Testis (tissue), 3 donors: ENCODE measurements around the gene TCHHL1. TPM values are rescaled to one million over a fixed set of nuclear protein-coding genes. Genes with fewer than 3 reads are reported as not detected.

Experiments used
- DNase-seq: peaks from one replicate; pipeline ENCODE4 v3.0.0-alpha.2; 2019
- H3K27ac ChIP-seq, 2 donors: fragments of 200-600 bp; sonication (generic); one replicate each; pipeline ENCODE4 v1.5.1; 2019
- H3K27me3 ChIP-seq: fragments of 200-600 bp; sonication (generic); one replicate; pipeline ENCODE4 v1.5.1; 2019
- H3K36me3 ChIP-seq: fragments of 200-600 bp; sonication (generic); one replicate; pipeline ENCODE4 v1.5.1; 2017; ENCODE audit warnings: low read depth; ENCODE audit errors: missing control alignments
- H3K4me1 ChIP-seq: fragments of 200-600 bp; sonication (generic); one replicate; pipeline ENCODE4 v1.5.1; 2019
- H3K4me3 ChIP-seq, 2 donors: fragments of 200-600 bp; sonication (generic); one replicate each; pipeline ENCODE4 v1.5.1; 2017 to 2019
- H3K9me3 ChIP-seq: fragments of 200-600 bp; sonication (generic); one replicate; pipeline ENCODE4 v1.5.1; 2017
- POLR2A ChIP-seq: fragments of 450-650 bp; IDR thresholded peaks from one replicate; pipeline ENCODE4 v1.6.1; 2017; ENCODE audit warnings: antibody characterized with exemption, mild to moderate bottlenecking, moderate library complexity
- WGBS, 2 donors: methylation state at CpG; one replicate each; pipeline ENCODE4 v1.1.5; 2018; 5-methylcytosine and 5-hydroxymethylcytosine counted together
- intact Hi-C: fragments of 100-400 bp; cut with DNase I; formaldehyde crosslinking; loops from one replicate; pipeline ENCODE4 v1.15.1; 2023; ENCODE audit warnings: low total_unique reads
- polyA plus RNA-seq: library from polyadenylated mRNA; stranded (reverse); fragments of 350-450 nt; fragmentation: Illumina TruSeq; extraction: RNeasy Lipid Tissue Mini Kit (QIAGEN cat#74804); gene quantifications from one replicate; pipeline ENCODE4 v1.2.3, GENCODE V29; 2014; ENCODE audit warnings: low read depth, low replicate concordance; ENCODE audit not compliant: insufficient read depth
- total RNA-seq, 2 donors: library from RNA; depleted of rRNA; stranded (reverse); fragments of >200 nt; gene quantifications; one replicate each; pipeline ENCODE4 v1.2.3, GENCODE V29; 2016
- TF ChIP-seq, protein P1 (sequence below), 3 experiments: fragments of 450-650 bp in 2 of 3; fragments of 200-600 bp in 1 of 3; sonication (generic) in 1 of 3; IDR thresholded peaks; one replicate each; pipeline ENCODE4 v1.5.1; 2016 to 2019; ENCODE audit warnings: antibody characterized with exemption in 3 of 3, mild to moderate bottlenecking in 2 of 3, moderate library complexity in 1 of 3

TCHHL1 gene
- total and polyA plus RNA-seq, 3 donors from 2014 or later, result 0.12 TPM; not detected in 2

DNA sequence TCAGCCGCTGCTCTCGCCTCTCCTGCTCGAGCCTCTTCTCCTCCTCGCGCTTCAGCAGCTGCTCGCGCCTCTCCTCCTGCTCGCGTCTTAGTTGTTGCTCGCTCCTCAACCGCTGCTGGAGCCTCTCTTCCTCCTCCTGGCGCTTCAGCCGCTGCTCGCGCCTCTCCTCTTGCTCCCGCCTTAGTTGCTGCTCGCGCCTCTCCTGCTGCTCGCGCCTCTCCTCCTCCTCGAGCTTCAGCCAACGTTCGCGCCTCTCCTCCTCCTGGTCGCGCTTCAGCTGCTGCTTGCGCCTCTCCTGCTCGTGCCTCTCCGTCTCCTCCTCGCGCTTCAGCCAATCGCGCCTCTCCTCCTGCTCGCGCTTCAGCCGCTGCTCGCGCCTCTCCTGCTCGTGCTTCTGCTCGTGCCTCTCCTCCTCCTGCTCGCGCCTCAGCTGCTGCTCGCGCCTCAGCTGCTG is 22.7 kb upstream of the TCHHL1 start:
- Histone ChIP-seq H3K4me1 (peaks cover 11% of the 10 kb centered on the region), H3K27ac (no peak overlapping the region), H3K36me3 (no peaks in the 10 kb centered on the region), H3K9me3 (no peaks in the 10 kb centered on the region), H3K4me3 (peak overlapping the region; percentile 10 to 53), H3K27me3 (no peaks in the 10 kb centered on the region)
- DNase-seq, result peak; percentile 52
- intact Hi-C loops, result no loop called here
- TF ChIP-seq, protein P1, sequence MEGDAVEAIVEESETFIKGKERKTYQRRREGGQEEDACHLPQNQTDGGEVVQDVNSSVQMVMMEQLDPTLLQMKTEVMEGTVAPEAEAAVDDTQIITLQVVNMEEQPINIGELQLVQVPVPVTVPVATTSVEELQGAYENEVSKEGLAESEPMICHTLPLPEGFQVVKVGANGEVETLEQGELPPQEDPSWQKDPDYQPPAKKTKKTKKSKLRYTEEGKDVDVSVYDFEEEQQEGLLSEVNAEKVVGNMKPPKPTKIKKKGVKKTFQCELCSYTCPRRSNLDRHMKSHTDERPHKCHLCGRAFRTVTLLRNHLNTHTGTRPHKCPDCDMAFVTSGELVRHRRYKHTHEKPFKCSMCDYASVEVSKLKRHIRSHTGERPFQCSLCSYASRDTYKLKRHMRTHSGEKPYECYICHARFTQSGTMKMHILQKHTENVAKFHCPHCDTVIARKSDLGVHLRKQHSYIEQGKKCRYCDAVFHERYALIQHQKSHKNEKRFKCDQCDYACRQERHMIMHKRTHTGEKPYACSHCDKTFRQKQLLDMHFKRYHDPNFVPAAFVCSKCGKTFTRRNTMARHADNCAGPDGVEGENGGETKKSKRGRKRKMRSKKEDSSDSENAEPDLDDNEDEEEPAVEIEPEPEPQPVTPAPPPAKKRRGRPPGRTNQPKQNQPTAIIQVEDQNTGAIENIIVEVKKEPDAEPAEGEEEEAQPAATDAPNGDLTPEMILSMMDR (IDR thresholded peaks at IDR 0.05), result no peak
- 1 to 3% methylated on average over 38 to 44 of the region's 44 CpGs for WGBS, 2 donors

- Histone ChIP-seq H3K4me1 (peaks cover 11% of the 10 kb centered on the region), H3K4me3 (peak overlapping the region; percentile 10 to 53), H3K27me3 (no peaks in the 10 kb centered on the region), H3K9me3 (no peaks in the 10 kb centered on the region), H3K27ac (peak overlapping the region in 1 of 2 donors; percentile 39), H3K36me3 (no peaks in the 10 kb centered on the region)
- DNase-seq, result peak; percentile 41
- intact Hi-C loops, result no loop called here
- WGBS, 2 donors, result 1% methylated on average over 58 to 60 of the region's 60 CpGs
- no peak for TF ChIP-seq POLR2A
- TF ChIP-seq, protein P1 (IDR thresholded peaks at IDR 0.05), result no peak
These were observed 22.1 kb upstream of the TCHHL1 start for GRCh38 chr1:152110860-152111514.

DNA sequence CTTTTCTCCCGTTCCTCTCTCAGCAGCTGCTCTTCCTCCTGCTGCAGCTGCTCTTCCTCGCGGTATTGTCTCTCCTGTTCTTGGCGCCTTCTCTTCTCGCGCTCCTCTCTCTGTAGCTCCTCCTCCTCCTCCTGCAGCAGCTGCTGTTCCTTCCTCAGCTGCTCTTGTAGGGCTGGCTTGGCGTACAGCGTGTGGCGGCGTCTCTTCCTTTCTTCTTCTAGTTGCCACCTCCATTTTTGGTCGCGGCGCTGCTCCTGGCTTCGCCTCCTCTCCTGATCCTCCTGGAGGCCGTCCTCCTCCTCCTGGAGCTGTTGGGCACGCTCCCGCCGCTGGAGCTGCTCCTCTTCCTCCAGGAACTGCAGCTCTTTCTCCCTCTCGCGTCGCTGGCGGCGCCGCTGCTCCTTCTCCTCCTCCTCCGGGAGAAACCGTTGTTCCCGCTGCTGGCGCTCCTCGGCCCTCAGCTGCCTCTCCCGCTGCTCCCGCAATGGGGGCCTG is 21.5 kb upstream of the TCHHL1 start:
- DNase-seq, result peak; percentile 40
- Histone ChIP-seq H3K27ac (peak overlapping the region in 1 of 2 donors; percentile 39), H3K4me3 (peak overlapping the region; percentile 10 to 53), H3K9me3 (no peaks in the 10 kb centered on the region), H3K36me3 (no peaks in the 10 kb centered on the region), H3K4me1 (peaks cover 11% of the 10 kb centered on the region), H3K27me3 (no peaks in the 10 kb centered on the region)
- no peak for TF ChIP-seq POLR2A
- TF ChIP-seq, protein P1 (IDR thresholded peaks at IDR 0.05), result no peak
- intact Hi-C loops, result no loop called here
- 1 to 3% methylated on average over 29 to 31 of the region's 31 CpGs for WGBS, 2 donors

GRCh38 chr1:152109998-152110294 is 21.1 kb upstream of the TCHHL1 start:
- Histone ChIP-seq H3K4me3 (peak overlapping the region in 1 of 2 donors; percentile 53), H3K27me3 (no peaks in the 10 kb centered on the region), H3K4me1 (peaks cover 11% of the 10 kb centered on the region), H3K36me3 (no peaks in the 10 kb centered on the region), H3K9me3 (no peaks in the 10 kb centered on the region), H3K27ac (no peak overlapping the region)
- WGBS, 2 donors, result 4 to 11% methylated on average over 15 of the region's 15 CpGs
- TF ChIP-seq, protein P1 (IDR thresholded peaks at IDR 0.05), result no peak
- TF ChIP-seq POLR2A, result no peak
- intact Hi-C loops, result no loop called here
- no peak for DNase-seq
